Measurements from ENCODE around the gene EAF1.

Gene EAF1

DNA sequence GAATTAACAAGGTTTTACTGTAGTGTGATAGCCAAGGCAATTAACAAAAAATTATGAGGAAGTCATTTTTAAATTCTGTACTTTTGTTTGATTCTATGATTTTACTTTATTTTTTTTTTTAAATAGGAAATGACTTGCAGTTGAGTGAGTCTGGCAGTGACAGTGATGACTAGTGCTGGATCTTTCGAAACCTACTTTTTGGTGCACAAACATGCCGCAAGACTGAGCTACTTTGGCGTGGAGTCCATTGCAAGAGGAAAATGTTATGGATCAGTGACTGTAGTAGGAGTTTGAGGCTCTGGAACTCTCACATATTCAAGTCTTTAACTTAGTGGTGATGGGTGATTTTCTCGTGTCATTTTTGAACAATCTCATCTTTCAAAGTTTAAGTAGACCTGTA is 11.6 kb downstream of the EAF1 start:
- no peak overlapping the region for H3K27ac ChIP-seq (ENCODE audit: low read depth, low read length)
- H3K4me1 ChIP-seq (ENCODE audit: insufficient read depth, low read length): no peaks in the 10 kb centered on the region
- peaks cover 72% of the 10 kb centered on the region for H3K36me3 ChIP-seq (ENCODE audit: insufficient read depth, low read length)

DNA sequence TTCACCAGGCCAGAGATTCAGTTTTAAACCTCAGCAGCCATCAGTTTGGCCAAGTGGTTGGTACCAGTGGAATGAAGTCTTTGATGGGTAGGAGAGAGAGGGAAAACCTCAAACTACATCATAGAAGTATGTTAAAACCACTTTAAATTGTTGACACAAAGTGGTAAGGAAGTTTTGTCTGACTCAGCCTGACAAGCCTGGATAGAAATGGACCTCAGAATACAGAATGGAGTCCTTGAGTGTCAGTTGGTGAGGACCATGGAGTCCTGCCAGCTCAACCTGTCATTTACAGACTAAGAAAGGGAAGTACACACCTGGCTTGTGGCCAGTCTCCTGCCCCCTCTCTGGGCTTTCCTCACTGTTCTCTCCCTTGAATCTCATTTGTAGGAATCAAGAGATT is 12.1 kb downstream of the EAF1 start:
- Histone ChIP-seq H3K4me1 (ENCODE audit: insufficient read depth, low read length) (no peaks in the 10 kb centered on the region), H3K27ac (ENCODE audit: low read depth, low read length) (no peak overlapping the region), H3K36me3 (ENCODE audit: insufficient read depth, low read length) (peaks cover 67% of the 10 kb centered on the region), H3K9ac (ENCODE audit: low read length) (no peak overlapping the region), H3K4me3 (ENCODE audit: low read depth in 1 of 2, low read length in 2 of 2) (no peak overlapping the region), H3K27me3 (ENCODE audit: control insufficient read depth in 1 of 2, insufficient read depth in 2 of 2, low read length in 2 of 2) (no peaks in the 10 kb centered on the region), H3K9me3 (ENCODE audit: low read length) (no peaks in the 10 kb centered on the region)

More for the DNA sequence above, 11.6 kb downstream of the EAF1 start:
- Histone ChIP-seq H3K9me3 (ENCODE audit: low read length) (no peaks in the 10 kb centered on the region), H3K27me3 (ENCODE audit: control insufficient read depth in 1 of 2, insufficient read depth in 2 of 2, low read length in 2 of 2) (no peaks in the 10 kb centered on the region), H3K9ac (ENCODE audit: low read length) (no peak overlapping the region), H3K4me3 (ENCODE audit: low read depth in 1 of 2, low read length in 2 of 2) (no peak overlapping the region)

DNA sequence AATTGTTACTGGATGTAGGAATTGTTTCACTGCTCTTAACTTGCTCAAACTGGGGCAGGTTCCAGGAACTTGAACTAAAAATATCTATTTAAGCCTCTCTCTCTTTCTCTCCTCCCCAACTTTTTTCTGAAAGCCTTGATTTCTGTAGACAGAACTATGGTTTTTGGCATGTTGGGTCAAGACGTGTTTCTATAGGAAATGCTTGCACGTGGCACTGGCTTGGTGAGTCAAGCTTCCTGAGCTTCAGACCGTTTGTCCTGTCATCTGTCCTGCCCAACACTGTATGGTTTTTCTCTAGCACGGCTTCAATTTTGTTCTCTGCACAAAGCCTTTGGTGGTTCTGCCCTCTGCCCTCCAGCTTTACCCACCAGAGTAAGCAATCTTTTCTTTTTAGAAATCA is 13.5 kb downstream of the EAF1 start:
- Histone ChIP-seq H3K4me3 (ENCODE audit: low read depth in 1 of 2, low read length in 2 of 2) (no peak overlapping the region), H3K9ac (ENCODE audit: low read length) (no peak overlapping the region), H3K27ac (ENCODE audit: low read depth, low read length) (no peak overlapping the region), H3K9me3 (ENCODE audit: low read length) (no peaks in the 10 kb centered on the region), H3K27me3 (ENCODE audit: control insufficient read depth in 1 of 2, insufficient read depth in 2 of 2, low read length in 2 of 2) (no peaks in the 10 kb centered on the region), H3K36me3 (ENCODE audit: insufficient read depth, low read length) (peaks cover 54% of the 10 kb centered on the region), H3K4me1 (ENCODE audit: insufficient read depth, low read length) (no peaks in the 10 kb centered on the region)

DNA sequence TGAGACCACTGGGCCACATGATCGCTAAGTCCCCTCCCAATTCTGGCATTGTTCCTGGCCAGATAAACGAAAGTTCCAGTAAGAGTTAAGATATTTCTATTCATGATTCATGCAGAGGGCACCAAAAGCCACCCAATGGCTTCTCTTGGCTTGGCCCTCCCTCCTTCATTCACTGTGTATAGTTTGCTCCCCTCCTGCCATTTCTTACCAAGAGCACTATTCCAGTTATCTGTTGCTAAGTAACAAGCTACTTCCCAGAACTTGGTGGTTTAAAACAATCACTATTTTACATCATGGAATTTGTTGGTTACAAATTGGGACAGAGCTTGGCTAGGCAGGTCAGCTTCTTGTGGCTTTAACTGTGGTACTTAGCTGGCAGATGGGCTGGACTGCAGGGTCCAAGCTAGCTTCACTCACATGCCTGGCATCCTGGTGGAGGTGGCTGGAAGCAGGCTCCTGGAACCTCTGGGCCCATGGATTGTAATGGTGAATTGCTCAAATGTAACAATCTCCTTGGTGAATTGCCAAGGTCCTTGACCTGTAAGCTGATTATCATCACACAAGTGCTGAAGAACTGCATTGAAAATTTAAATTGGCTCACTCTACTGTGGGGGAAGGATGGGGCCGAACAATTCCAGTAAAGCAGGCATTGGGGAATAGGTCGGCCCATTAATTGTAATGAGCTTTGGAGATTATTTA is 16.6 kb downstream of the EAF1 start:
- no peak overlapping the region for H3K9ac ChIP-seq (ENCODE audit: low read length)
- H3K36me3 ChIP-seq (ENCODE audit: insufficient read depth, low read length): peaks cover 30% of the 10 kb centered on the region
- no peaks in the 10 kb centered on the region for H3K4me1 ChIP-seq (ENCODE audit: insufficient read depth, low read length)
- no peak overlapping the region for H3K4me3 ChIP-seq (ENCODE audit: low read depth in 1 of 2, low read length in 2 of 2)
- H3K27ac ChIP-seq (ENCODE audit: low read depth, low read length): no peak overlapping the region
- no peaks in the 10 kb centered on the region for H3K27me3 ChIP-seq (ENCODE audit: control insufficient read depth in 1 of 2, insufficient read depth in 2 of 2, low read length in 2 of 2)
- no peaks in the 10 kb centered on the region for H3K9me3 ChIP-seq (ENCODE audit: low read length)

DNA sequence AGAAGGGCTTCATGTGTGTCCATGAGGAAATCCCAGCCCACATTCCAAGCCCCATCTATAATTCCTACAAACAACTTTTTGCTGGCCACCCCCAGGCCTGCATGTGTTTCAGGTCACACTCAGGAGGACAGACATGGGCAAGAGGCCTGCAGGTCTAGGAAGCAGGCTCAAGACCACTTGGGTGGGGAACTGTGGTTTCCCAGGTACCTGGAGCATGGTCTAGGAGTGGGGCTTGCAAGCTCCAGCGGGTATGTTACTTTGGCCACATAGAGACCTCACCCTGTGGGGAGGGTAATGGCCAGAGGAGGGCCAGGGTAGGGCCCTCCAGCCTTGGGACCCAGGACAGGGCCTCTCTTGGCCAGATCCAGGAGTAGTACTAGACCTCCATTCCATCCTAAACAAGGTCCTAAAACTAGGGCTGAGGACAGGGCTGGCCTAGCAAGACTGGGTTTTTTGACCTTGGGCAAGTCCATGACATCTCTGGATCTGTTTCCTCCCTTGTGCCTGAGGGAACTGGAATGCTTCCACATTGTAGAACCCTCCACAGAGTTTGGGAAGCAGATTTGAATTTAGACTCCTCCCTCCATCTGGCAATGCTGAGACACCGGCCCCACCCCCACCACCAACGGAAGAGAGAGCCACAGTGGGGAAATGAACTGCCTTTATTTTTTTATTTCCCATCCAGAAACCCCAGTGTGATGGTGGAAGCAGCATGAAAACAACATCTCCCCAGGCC is 22.3 kb downstream of the EAF1 start:
- H3K36me3 ChIP-seq (ENCODE audit: insufficient read depth, low read length): peaks cover 11% of the 10 kb centered on the region
- H3K27ac ChIP-seq (ENCODE audit: low read depth, low read length): no peak overlapping the region
- H3K27me3 ChIP-seq (ENCODE audit: control insufficient read depth in 1 of 2, insufficient read depth in 2 of 2, low read length in 2 of 2): no peaks in the 10 kb centered on the region
- no peaks in the 10 kb centered on the region for H3K4me1 ChIP-seq (ENCODE audit: insufficient read depth, low read length)
- no peak overlapping the region for H3K9ac ChIP-seq (ENCODE audit: low read length)
- no peak overlapping the region for H3K4me3 ChIP-seq (ENCODE audit: low read depth in 1 of 2, low read length in 2 of 2)
- no peaks in the 10 kb centered on the region for H3K9me3 ChIP-seq (ENCODE audit: low read length)

DNA sequence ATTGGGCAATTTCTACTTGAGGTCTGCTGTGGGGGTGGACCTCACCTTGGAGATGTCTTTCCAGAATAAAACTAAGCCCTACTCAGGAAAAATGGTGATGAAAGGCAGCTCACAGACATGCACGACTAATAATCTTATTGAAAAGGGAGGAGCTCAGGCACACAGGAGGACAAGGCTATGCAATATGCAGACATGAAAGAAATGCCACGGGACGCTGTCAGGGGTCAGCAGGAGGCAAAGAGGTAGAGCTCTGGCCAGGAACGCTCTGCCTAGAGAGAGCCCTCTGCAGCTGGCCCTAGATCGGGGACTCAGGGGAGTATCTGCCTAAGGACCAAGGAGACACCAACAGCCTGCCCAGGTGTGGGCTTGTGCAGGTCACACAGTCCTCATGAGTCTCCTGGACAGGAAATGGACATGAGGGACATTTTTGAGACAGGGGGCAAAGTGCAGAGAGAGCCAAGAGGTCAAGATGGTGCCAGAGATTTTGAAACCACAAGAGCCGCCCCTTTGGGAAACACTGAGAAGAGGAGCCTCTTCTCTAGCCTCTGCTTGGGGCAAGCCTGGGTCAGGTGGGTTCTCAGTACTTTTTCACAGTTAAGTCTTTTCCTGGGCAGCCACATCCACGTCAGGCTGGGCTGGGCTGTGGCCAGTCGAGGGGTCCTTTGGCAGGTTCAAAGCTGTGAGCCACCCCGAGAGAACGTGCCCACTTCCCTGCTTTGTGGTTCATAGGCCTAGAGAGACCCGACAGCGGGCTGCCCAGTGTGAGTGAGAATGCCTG is 23.2 kb downstream of the EAF1 start:
- Histone ChIP-seq H3K9me3 (ENCODE audit: low read length) (no peaks in the 10 kb centered on the region), H3K36me3 (ENCODE audit: insufficient read depth, low read length) (peaks cover 11% of the 10 kb centered on the region), H3K27me3 (ENCODE audit: control insufficient read depth in 1 of 2, insufficient read depth in 2 of 2, low read length in 2 of 2) (no peaks in the 10 kb centered on the region), H3K4me1 (ENCODE audit: insufficient read depth, low read length) (no peaks in the 10 kb centered on the region), H3K27ac (ENCODE audit: low read depth, low read length) (no peak overlapping the region), H3K4me3 (ENCODE audit: low read depth in 1 of 2, low read length in 2 of 2) (no peak overlapping the region), H3K9ac (ENCODE audit: low read length) (no peak overlapping the region)

DNA sequence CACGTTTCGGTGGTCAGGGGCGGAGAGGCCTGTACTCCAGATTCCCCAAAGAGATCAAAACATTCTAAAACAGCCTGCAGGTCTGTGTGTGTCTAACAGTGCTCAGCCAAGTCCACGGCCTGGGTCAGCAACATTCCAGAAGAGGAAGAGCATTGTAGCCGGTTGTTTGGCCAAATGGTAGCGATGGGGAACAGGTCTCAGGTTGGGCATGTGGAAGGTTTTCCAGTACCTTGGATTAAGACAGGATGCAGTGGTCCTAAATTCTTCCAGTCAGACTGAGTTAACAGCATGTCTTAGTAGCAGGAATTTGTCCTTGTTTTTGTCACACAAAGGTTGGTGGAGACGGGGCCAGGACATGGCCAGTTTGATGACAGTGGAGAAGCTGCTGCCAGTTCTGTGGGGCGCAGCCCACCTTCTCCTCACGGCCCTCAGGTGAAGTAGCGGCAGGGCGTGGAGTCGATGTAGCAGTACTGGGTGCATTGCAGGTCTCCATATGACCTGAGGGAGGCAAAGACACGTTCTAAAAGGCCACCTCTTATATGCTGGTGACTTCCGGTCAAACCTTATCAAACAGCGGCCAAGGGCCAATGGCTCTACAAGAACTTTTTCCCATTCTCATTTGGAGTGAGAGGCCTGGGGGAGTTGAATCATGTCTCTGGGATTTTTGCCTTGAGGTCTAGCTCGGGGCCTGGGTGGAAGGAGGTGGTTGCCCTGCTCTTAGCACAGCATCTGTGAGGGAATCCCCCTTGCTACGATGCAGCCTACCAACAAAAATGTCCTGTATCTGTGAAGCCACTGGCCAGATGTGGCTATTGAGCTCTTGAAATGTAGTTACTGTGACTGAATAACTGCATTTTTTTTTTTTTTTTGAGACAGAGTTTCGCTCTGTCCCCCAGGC is 24.1 kb downstream of the EAF1 start:
- H3K9ac ChIP-seq (ENCODE audit: low read length): no peak overlapping the region
- H3K27ac ChIP-seq (ENCODE audit: low read depth, low read length): no peak overlapping the region
- no peaks in the 10 kb centered on the region for H3K27me3 ChIP-seq (ENCODE audit: control insufficient read depth in 1 of 2, insufficient read depth in 2 of 2, low read length in 2 of 2)
- no peaks in the 10 kb centered on the region for H3K9me3 ChIP-seq (ENCODE audit: low read length)
- peaks cover 11% of the 10 kb centered on the region for H3K36me3 ChIP-seq (ENCODE audit: insufficient read depth, low read length)
- H3K4me3 ChIP-seq (ENCODE audit: low read depth in 1 of 2, low read length in 2 of 2): no peak overlapping the region
- H3K4me1 ChIP-seq (ENCODE audit: insufficient read depth, low read length): no peaks in the 10 kb centered on the region

DNA sequence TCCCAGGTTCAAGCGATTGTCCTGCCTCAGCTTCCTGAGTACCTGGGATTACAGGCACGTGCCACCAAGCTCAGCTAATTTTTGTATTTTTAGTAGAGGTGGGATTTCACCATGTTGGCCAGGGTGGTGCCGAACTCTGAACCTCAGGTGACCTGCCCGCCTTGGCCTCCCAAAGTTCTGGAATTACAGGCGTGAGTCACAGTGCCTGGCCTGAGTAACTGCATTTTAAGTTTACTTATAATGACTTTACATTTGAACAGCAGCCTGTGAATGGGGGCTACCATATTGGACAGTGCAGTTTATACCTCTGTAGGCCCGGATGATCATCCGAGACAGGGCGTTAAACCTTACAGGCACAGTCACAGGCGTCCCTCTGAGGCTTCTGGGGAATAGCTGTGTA is 24.8 kb downstream of the EAF1 start:
- no peak overlapping the region for H3K27ac ChIP-seq (ENCODE audit: low read depth, low read length)
- no peak overlapping the region for H3K9ac ChIP-seq (ENCODE audit: low read length)
- no peaks in the 10 kb centered on the region for H3K9me3 ChIP-seq (ENCODE audit: low read length)
- H3K4me1 ChIP-seq (ENCODE audit: insufficient read depth, low read length): no peaks in the 10 kb centered on the region
- H3K36me3 ChIP-seq (ENCODE audit: insufficient read depth, low read length): peaks cover 11% of the 10 kb centered on the region
- H3K4me3 ChIP-seq (ENCODE audit: low read depth in 1 of 2, low read length in 2 of 2): no peak overlapping the region
- no peaks in the 10 kb centered on the region for H3K27me3 ChIP-seq (ENCODE audit: control insufficient read depth in 1 of 2, insufficient read depth in 2 of 2, low read length in 2 of 2)

DNA sequence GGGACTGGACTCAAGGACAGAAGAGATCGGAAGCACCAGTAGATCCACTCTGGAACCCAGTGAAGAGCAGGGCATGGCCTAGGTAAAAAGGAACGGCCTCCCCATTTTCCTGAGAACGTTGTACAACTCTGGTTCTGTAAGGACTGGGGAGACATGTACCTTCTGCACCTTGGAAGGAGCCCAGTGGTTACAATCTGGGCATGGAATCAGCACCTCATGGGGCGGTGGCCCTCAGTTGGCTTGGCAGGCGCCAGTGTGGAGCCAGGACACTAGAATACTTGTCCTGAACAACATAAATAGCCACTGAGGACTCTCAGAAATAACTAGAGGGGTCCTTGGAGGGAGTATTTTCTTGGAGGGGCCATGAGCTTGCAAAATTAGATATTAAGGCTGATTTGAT is 25.6 kb downstream of the EAF1 start:
- Histone ChIP-seq H3K27ac (ENCODE audit: low read depth, low read length) (no peak overlapping the region), H3K27me3 (ENCODE audit: control insufficient read depth in 1 of 2, insufficient read depth in 2 of 2, low read length in 2 of 2) (no peaks in the 10 kb centered on the region), H3K4me1 (ENCODE audit: insufficient read depth, low read length) (no peaks in the 10 kb centered on the region), H3K9ac (ENCODE audit: low read length) (no peak overlapping the region), H3K36me3 (ENCODE audit: insufficient read depth, low read length) (peaks cover 11% of the 10 kb centered on the region), H3K9me3 (ENCODE audit: low read length) (no peaks in the 10 kb centered on the region), H3K4me3 (ENCODE audit: low read depth in 1 of 2, low read length in 2 of 2) (no peak overlapping the region)

DNA sequence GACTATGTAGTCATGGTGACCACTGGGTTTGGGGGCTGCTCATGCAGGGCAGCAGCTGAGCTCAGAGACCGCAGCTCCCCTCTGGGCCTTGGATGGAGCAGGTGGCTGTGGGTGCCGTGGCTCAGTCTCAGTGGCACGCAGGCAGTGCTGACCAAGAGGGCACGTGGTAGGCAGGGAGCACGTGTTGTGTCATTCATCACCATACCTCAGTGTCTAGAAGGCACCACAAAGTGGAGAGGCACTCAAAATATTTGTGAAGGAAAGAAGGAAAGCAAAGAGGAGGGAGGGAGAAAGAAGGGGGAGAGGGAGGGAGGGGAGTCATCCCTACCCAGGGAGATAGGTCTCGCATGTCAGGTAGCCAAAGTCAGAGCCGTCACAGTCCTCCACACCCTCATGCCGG is 26.1 kb downstream of the EAF1 start:
- H3K4me3 ChIP-seq (ENCODE audit: low read depth in 1 of 2, low read length in 2 of 2): no peak overlapping the region
- H3K4me1 ChIP-seq (ENCODE audit: insufficient read depth, low read length): no peaks in the 10 kb centered on the region
- H3K27me3 ChIP-seq (ENCODE audit: control insufficient read depth in 1 of 2, insufficient read depth in 2 of 2, low read length in 2 of 2): no peaks in the 10 kb centered on the region
- no peak overlapping the region for H3K27ac ChIP-seq (ENCODE audit: low read depth, low read length)
- peaks cover 11% of the 10 kb centered on the region for H3K36me3 ChIP-seq (ENCODE audit: insufficient read depth, low read length)
- H3K9me3 ChIP-seq (ENCODE audit: low read length): no peaks in the 10 kb centered on the region
- H3K9ac ChIP-seq (ENCODE audit: low read length): no peak overlapping the region

All from muscle layer of colon (tissue), 2 donors.